GM21619 (cell line): ENCODE results near the gene FNBP1.

Experiments used
- ATAC-seq: cut with Tn5 transposase; IDR thresholded peaks from one replicate; pipeline ENCODE4 v1.9.1; 2021; ENCODE audit not compliant: unreplicated experiment

The FNBP1 gene

DNA sequence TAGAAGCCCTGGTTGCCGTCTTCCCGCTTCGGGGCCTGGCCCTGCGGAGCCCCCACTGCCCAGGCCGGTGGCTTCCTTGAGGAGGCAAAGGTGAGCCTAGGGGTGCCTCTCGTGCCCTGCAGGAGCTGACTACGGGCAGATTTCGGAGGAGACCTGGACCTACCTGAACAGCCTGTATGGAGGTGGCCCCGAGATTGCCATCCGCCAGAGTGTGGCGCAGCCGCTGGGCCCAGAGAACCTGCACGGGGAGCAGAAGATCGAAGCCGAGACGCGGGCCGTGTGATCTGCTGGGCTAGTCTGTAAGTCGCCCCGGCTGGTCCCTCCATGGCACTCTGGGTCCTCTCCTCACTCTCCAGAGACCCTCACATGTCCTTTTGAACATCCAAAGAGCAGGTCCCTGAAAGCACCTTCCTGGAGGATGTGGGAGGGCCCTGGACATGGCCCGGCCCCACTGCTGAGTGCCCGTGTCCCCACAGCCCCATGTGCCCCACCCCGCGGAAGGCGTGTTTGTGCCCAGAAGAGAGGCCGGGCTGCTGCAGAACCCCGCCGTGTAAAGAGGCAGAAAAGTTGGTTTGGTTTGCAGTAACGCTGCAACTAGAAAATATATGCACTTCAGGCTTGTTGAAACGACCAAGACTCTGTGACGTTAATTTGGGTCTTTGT lies 162.9 kb downstream of the FNBP1 start:
- ATAC-seq: no peak

DNA sequence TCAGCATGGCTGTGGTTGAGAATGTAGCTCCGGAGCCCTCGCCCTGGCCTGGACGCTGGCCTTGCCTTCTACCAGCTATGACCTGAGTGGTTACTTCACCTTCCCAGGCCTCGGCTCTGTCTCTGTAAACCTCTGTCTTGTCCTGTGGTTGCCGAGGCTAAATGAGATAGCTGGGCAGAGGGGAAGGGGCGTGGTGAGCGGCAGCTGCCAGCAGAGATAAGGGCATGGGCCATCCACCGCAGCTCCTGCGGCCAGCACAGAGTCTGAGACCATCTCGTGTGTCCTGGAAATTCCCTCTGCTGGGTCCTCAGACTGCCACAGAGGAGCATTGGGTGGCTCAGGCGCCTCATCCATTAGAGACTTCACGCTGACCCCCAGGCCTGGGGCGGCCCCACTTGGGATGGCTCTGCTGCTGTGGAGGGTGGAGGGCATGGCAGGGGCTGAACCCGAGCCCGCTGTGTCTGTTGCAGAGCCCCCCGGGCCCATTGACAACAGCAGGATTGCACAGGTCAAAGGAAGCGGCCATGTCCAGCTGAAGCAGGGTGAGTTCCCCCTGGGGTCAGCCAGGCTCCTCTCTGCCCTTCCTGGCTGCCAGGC lies 163.8 kb downstream of the FNBP1 start:
- ATAC-seq: no peak

DNA sequence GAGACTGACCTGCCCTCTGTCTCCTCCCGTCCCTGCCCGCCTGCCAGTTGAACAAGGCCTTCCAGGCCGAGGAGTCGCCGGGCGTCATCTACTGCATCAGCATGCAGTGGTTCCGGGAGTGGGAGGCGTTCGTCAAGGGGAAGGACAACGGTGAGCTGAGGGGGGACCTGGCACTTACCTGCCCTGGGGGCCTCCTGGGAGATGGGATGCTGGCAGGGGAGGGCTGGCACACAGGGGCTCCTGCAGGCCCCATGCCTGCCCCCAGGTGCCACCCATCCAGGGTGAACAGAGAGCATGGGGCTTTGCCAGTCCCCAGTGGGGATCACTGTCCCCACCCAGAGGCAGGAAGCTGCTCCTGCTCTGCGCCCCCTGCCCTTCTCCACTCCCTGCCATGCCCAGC lies 164.7 kb downstream of the FNBP1 start:
- no peak for ATAC-seq

DNA sequence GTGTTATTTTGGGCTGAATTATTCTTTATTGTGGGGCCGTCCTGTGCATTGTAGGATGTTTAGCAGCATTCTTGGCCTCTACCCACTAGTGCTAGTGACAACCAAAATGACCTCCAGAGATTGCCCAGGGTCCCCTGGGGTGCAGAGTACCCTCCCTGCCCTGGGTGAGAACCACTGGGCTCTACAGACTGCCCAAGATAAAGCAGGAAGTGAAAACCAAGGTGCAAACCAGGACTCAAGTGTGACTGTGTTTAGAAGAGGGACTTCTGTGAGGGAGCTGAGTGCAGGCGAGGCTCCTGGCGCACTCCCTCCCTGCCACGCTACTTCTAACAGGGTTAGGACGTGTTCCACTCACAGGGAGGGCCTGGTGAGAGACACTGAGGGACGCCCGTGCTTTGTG lies 166.2 kb downstream of the FNBP1 start:
- ATAC-seq: no peak

DNA sequence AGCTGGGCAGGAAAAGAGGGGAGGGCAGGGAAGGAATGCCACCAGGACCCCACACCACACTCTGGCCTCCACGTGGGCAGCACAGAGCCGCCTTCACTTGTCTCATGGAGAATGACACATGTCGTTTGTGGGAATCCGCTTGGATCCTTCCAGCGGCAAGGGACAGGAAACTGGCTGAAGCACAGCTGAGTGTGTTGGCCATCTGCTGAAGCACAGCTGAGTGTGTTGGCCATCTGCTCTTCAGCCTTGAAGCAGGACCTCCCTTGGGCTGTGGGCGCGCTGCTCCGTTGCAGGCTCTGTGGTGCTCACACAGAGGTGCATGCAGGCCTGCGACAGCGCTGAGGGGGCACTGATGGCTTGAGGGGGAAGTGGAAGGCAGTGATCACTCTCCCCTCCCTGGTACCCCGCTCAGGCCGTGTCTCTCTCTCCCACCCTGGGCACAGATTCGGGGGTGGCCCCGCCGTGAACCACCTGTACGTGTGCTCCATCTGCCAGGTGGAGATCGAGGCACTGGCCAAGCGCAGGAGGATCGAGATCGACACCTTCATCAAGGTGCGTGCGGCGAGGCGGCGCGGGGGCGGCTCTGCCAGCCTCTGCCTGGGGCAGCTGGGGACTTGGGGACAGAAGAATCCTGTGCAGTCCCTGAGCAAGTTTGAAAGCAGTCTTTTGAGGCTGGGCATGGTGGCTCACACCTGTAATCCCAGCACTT lies 167.1 kb downstream of the FNBP1 start:
- no peak for ATAC-seq

DNA sequence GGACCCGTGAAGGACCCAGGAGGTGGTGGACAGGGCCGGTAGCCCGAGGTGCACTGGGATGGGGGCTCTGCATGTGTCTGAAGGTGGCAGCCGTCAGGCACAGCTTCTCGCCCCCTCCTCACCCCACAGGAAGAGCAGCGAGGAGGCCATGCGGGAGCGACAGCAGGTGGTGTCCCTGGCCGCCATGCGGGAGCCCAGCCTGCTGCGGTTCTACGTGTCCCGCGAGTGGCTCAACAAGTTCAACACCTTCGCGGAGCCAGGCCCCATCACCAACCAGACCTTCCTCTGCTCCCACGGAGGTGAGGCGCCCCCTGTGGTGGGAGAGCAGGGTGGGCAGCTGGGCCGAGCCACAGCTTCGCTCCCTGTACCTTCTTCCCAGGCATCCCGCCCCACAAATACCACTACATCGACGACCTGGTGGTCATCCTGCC lies 167.8 kb downstream of the FNBP1 start:
- ATAC-seq: no peak

DNA sequence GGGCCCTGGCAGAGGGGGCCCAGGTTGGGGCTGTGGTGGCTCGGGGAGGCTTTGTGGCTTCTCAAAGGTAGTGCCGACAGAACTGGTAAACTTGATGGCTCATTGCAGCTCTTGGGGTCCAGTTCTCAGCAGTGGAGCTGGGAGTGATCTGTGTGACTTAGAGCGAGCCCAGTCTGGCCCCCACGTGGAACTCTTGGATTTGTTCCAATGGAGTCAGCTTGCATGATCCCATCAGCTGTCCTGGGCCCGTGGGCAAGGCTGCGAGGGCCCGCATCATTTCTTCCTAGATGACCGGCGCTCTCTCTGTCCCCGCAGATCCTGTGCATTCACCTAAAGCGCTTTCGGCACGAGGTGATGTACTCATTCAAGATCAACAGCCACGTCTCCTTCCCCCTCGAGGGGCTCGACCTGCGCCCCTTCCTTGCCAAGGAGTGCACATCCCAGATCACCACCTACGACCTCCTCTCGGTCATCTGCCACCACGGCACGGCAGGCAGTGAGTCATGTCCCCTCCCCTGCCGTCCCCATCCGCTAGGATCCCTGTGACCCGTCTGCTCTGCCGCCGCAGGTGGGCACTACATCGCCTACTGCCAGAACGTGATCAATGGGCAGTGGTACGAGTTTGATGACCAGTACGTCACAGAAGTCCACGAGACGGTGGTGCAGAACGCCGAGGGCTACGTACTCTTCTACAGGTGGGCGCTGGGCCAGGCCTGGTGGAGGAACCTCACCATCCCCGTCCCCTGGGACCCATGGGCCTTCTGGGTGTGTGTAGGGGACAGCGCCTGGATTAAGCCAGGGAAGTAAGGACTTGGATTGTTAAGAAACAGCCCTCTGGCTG lies 168.5 kb downstream of the FNBP1 start:
- ATAC-seq: no peak

DNA sequence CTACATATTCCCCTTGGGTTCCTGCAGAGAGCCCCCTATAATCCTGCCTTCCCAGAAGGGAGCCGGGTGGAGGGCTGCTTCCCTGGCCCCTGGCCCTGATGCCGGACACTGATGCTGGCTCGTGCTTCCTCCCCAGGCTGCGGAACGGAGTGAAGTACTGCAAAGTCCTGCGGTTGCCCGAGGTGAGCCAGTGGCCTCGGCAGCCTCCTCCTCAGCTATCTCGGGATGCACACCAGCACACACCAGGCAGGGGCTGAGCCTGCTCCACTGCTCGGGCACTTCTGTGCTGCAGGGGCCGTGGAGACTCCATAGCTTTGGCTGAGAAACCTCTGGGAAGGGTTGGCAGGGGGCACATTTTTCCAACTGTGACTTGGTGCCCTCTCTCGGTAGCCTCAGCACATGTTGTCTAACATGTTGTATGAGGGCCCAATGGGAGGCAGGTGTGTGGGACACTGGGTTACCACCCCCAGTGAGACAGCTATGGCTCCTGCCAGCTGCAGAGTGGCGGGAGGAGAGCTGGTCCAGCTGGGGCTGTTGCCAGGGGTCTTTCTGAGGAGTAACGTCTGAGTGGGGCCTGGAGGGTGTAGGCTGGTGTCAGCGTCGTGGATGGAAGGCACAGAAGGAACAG lies 169.3 kb downstream of the FNBP1 start:
- no peak for ATAC-seq

DNA sequence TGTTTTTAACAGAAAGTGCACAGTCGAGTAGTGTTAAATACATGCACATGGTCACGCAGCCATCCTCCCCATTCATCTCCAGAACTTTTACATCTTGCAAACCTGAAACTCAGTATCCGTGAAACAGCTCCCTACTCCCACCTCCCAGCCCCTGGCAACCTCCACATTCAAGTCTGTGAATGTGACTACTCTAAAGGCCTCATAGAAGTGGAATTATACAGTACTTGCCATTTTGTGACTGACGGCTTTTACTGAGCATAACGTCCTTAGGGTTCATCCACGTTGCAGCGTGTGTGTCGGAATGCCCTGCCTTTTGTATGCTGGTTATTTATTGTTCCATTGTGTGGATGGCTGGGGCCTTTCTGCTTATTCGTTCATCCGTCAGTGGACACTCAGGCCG lies 171.9 kb downstream of the FNBP1 start:
- no peak for ATAC-seq

DNA sequence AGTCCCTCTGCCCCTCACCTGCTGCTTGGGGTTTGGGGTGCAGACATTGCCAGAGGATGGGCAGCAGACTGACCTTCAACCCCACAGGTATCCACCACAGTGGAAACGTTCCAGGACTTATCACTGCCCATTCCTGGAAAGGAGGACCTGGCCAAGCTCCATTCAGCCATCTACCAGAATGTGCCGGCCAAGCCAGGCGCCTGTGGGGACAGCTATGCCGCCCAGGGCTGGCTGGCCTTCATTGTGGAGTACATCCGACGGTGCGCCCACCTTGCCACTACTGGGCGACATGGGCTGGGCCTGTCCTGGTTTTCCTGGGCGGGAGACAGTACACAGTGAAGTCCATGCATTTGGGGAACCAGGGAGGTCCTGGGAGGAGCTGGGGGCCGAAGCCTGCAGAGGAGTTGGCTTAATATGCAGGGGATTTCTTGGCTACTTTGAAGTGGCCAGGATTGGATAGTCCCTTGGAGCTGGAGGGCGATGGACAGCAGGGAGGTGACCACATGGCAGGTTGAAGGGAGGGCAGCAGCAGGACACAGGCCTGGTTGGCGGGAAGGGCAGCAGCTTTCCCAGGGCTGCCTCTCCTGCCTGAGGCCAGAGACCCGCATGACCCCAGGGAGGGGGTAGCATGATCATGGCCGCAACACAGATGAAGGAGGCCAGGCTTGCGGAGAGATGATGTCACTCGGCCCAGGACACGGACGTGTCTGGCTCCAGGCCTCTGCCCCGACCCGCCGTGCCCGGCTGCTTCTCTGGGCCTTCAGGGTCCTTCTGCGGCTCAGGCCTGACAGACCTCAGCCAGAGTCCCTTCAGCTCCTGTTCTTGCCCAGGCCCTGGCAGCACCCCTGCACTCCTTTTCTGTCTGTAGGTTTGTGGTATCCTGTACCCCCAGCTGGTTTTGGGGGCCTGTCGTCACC lies 173.1 kb downstream of the FNBP1 start:
- no peak for ATAC-seq

DNA sequence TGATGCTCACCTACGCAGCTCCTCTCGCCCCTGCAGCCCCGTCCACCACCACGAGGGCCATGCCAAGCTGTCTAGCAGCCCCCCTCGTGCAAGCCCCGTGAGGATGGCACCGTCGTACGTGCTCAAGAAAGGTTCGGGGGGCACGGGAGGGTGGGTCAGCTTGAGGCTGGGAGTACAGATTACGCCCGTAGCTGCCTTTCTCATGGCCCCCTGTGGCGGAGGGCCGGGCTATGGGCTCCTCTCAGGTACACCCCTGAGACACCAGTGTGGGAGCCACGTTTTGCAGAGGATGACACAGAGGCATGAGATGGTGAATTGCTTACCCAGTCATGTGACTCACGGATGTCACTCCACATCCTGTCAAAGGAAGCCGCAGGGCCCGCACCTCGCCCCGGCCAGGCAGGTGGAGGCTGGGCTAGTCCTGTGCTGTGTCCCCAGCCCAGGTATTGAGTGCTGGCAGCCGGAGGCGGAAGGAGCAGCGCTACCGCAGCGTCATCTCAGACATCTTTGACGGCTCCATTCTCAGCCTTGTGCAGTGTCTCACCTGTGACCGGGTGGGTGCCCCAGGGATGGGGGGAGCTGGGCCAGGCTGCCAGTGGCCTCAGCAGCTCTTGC lies 174.0 kb downstream of the FNBP1 start:
- no peak for ATAC-seq

DNA sequence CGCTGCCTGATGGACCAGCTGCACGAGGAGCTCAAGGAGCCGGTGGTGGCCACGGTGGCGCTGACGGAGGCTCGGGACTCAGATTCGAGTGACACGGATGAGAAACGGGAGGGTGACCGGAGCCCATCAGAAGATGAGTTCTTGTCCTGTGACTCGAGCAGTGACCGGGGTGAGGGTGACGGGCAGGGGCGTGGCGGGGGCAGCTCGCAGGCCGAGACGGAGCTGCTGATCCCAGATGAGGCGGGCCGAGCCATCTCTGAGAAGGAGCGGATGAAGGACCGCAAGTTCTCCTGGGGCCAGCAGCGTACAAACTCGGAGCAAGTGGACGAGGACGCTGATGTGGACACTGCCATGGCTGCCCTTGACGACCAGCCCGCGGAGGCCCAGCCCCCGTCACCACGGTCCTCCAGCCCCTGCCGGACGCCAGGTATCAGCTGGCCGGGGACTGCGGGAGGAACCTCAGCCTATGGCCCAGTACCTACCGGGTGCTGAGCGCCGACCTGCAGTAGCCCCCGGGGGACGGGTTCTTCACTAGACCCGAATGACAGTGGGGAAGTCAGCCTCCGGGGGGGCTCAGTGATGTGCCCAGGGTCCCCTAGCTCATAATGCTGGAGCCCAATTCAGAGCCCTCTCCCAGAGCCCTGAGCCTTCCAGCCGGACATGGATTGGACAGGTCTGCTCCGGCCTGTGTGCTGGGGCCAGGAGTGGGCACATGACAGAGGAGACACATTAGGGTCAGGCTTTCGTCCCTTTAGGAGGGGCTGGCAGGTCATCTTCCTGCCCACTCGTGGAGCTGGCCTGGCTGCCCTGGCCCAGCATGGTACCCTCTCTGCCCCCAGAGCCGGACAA lies 174.7 kb downstream of the FNBP1 start:
- no peak for ATAC-seq

DNA sequence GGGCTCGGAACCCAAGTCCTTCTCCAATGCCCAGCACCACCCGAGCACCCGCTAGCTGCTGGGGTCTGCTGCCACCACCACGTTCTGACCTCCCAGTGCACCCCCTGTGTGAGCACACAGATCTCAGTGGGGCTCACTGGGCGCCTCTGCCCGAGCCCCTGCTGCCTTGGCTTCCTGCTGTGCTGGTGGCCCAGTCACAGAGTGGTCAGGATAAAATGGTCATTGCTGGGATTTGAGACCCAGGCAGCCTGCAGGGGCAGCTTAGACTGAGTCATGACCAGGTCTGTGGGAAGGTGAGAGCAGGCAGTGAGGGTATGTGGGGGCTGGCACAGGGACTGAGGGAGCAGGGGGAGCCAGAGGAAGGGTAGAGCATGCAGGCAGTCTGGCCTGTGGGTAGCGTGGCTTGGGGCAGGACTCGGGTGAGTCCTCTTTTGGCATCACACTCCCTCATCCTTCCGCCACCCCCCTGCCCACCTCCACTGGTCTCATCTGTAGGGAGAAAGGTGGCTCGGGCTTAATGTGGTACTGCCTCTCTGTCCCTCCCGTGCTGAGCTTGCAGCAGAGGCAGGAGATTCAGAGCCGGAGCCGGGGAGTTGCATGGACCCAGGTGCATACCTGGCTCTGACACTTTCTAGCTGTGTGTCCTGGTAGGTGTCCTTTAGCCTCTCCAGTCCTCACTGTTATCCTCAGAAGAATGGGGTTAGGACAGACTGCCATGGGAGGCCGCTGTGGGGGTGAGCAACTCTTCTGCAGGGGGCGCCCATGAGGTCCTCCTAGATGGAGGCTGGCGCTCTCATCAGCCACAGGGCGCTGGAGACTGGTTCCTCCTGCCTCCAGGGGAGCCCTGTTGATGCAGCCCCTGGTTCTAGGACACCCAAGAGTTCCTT lies 175.6 kb downstream of the FNBP1 start:
- ATAC-seq: no peak

DNA sequence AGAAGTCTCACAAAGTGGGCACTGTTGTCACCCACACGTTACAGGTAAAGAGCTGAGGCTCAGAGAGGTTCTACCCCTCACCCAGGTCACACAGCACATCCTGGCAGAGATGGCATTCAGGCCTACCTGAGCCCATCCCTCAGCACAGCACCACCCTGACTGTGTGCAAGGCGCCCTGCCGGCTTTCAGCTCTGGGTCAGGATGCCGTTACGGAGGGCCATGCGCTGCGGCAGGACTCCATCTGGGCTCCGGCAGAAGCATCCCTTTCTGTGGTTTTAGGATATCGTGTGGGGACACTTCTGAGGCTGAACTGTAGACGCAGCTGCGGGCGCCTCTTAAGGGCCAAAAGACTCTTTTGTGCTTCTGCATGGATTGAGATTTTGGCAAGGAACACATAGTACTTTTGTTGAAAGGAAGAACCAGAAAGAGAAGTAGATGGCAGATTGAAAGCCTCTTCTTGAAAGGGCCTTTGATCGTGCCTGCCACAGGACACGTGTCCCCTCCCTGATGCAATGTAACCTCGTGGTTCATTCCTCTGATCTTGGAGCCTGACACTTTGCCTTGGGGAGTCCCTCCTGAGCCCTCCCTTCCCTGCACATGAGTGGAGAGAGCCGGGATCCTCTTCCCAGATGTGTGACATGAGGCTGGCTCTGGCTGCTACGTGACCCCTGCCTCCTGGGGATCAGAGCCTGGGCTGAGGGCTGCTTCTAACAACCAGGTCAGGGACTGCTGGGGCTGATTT lies 176.4 kb downstream of the FNBP1 start:
- no peak for ATAC-seq

DNA sequence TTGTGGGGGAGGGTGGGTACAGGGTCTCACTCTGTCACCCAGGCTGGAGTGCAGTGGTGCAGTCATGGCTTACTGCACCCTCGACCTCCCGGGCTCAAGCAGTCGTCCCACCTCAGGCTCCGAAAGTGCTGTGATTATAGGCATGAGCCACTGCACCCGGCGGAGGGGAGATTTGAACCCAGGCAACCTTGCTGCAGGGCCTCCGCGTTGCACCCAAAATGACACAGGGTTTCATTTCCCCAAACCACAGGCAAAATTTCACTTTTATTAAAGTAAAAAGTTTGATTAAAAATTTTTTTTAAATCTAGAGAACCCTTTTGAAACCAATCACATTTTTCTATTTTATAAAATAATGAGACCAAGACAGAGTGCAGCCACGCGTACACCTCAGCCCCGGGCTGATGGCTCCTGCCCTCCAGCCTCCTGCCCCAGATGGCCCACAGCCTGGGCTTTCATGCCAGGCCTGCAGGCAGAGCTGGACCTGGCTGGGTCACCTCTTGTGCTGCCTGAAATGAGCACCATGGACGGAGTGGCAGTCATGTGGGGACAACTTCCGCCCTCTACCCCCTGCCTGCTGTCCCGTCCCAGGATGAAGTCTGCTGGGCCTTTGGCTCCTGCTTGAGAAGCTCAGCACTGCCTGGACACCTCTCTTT lies 177.2 kb downstream of the FNBP1 start:
- no peak for ATAC-seq

DNA sequence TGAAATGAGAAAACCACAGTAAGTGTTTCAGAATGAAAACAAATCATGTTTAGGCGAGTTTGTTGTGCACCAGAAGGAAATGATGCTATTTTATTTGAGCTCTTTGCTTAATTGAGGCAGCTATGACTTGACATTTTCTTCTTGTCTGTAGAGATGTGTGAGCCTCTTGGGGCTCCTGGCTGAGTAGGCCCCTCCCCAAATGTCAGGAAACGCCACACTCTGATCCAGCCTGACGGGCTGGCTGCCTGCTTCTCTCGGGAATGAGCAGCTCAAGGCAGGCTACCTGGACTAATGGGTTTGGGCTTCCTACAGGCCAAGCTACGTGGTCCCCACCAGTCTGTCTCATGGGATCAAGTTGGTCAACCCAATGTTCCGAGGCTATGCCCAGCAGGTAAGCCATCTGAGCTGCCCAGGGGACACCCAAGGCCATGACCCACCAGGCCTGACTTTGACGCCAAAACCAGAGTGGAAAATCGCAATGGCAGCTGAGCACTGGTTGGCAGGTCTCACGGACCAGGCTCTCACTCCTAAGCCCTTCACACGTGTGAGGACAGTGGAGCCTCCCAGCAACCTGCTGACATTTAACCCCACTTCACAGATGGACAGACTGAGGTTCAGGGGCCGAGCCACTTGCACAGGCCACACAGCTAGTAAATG lies 177.9 kb downstream of the FNBP1 start:
- no peak for ATAC-seq
